ENCODE results near the gene CYBRD1.
"Not testable (repeated sequence)": the region's sequence is repeated elsewhere in the genome, so short reads cannot be mapped to it uniquely, and the experiment has no call there.

CYBRD1 gene

GRCh38 chr2:171515672-171516298, 6.5 kb upstream of the CYBRD1 start:
- peak; percentile 44 for DNase-seq (ENCODE audit: low read depth)

GRCh38 chr2:171516793-171517192, 5.5 kb upstream of the CYBRD1 start:
- no peak for DNase-seq (ENCODE audit: low read depth)

GRCh38 chr2:171520471-171520870, 1.8 kb upstream of the CYBRD1 start:
- no peak for DNase-seq (ENCODE audit: low read depth)

- no peak for DNase-seq (ENCODE audit: low read depth)
These were observed 768 bp upstream of the CYBRD1 start for GRCh38 chr2:171521361-171522051.

GRCh38 chr2:171522788-171523087, 464 bp downstream of the CYBRD1 start:
- no peak for DNase-seq (ENCODE audit: low read depth)

GRCh38 chr2:171523088-171524017, 1.1 kb downstream of the CYBRD1 start:
- DNase-seq (ENCODE audit: low read depth) = peak; percentile 59

- no peak for DNase-seq (ENCODE audit: low read depth)
These were observed 1.7 kb downstream of the CYBRD1 start for GRCh38 chr2:171524018-171524401.

GRCh38 chr2:171529914-171530313, 7.6 kb downstream of the CYBRD1 start:
- DNase-seq (ENCODE audit: low read depth) = no peak

- no peak for DNase-seq (ENCODE audit: low read depth)
These were observed 8.1 kb downstream of the CYBRD1 start for GRCh38 chr2:171530378-171530777.

- DNase-seq (ENCODE audit: low read depth) = not testable (repeated sequence)
These were observed 8.6 kb downstream of the CYBRD1 start for GRCh38 chr2:171530859-171531258.

GRCh38 chr2:171531291-171531690, 9.0 kb downstream of the CYBRD1 start:
- peak; percentile 68 for DNase-seq (ENCODE audit: low read depth)

GRCh38 chr2:171531836-171532450, 9.7 kb downstream of the CYBRD1 start:
- DNase-seq (ENCODE audit: low read depth) = no peak

GRCh38 chr2:171533331-171533730, 11.1 kb downstream of the CYBRD1 start:
- no peak for DNase-seq (ENCODE audit: low read depth)

GRCh38 chr2:171535528-171535927, 13.3 kb downstream of the CYBRD1 start:
- not testable (repeated sequence) for DNase-seq (ENCODE audit: low read depth)

- DNase-seq (ENCODE audit: low read depth) = no peak
These were observed 18.2 kb downstream of the CYBRD1 start for GRCh38 chr2:171540437-171540836.

GRCh38 chr2:171541202-171541887, 19.1 kb downstream of the CYBRD1 start:
- no peak for DNase-seq (ENCODE audit: low read depth)

- DNase-seq (ENCODE audit: low read depth) = no peak
These were observed 22.8 kb downstream of the CYBRD1 start for GRCh38 chr2:171545086-171545485.

- no peak for DNase-seq (ENCODE audit: low read depth)
These were observed 25.0 kb downstream of the CYBRD1 start for GRCh38 chr2:171547256-171547655.

- DNase-seq (ENCODE audit: low read depth) = no peak
These were observed 25.4 kb downstream of the CYBRD1 start for GRCh38 chr2:171547720-171548119.

- DNase-seq (ENCODE audit: low read depth) = no peak
These were observed 28.3 kb downstream of the CYBRD1 start for GRCh38 chr2:171550613-171551012.

- no peak for DNase-seq (ENCODE audit: low read depth)
These were observed 29.6 kb downstream of the CYBRD1 start for GRCh38 chr2:171551836-171552235.

GRCh38 chr2:171553236-171553635, 31.0 kb downstream of the CYBRD1 start:
- DNase-seq (ENCODE audit: low read depth) = no peak
